GM18873 (cell line): Measurements from ENCODE around the gene XAB2.

ENCODE experiments used
- ATAC-seq: cut with Tn5 transposase; IDR thresholded peaks from one replicate; pipeline ENCODE4 v1.9.1; 2021; ENCODE audit warnings: mild to moderate bottlenecking, moderate library complexity, moderate number of reproducible peaks; ENCODE audit not compliant: unreplicated experiment, low FRiP score

Gene XAB2

DNA sequence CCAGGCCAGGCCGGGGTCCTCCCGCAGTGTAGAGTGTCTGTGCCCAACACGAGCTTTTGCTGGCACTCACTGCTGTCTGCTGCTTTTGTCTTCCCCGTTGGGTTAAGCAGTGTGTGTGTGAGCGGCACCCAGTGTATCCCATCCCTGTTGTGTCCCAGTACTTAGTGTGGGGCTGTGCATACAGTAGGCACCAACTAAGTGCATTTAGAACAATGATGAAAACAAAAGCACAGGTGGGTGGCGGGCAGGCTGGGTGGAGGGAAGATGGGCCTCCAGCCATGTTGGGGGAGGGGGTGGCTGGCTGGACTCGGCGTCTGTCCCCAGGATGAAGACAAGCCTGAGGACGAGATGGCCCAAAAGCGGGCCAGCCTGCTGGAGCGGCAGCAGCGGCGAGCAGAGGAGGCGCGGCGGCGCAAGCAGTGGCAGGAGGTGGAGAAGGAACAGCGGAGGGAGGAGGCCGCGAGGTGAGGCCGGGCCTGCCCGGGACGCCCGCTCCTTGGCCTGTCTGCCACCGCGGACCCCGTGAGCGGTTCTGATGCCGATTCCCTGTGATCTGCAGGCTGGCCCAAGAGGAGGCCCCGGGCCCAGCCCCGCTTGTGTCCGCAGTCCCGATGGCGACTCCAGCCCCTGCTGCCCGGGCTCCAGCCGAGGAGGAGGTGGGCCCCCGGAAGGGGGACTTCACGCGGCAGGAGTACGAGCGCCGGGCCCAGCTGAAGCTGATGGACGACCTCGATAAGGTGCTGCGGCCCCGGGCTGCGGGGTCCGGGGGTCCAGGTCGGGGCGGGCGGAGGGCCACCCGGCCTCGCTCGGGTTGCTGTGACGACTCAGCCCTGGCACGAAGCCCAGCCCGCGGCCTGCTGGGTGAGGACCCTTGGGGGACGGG is 14.2 kb downstream of the XAB2 start:
- ATAC-seq, result no peak

DNA sequence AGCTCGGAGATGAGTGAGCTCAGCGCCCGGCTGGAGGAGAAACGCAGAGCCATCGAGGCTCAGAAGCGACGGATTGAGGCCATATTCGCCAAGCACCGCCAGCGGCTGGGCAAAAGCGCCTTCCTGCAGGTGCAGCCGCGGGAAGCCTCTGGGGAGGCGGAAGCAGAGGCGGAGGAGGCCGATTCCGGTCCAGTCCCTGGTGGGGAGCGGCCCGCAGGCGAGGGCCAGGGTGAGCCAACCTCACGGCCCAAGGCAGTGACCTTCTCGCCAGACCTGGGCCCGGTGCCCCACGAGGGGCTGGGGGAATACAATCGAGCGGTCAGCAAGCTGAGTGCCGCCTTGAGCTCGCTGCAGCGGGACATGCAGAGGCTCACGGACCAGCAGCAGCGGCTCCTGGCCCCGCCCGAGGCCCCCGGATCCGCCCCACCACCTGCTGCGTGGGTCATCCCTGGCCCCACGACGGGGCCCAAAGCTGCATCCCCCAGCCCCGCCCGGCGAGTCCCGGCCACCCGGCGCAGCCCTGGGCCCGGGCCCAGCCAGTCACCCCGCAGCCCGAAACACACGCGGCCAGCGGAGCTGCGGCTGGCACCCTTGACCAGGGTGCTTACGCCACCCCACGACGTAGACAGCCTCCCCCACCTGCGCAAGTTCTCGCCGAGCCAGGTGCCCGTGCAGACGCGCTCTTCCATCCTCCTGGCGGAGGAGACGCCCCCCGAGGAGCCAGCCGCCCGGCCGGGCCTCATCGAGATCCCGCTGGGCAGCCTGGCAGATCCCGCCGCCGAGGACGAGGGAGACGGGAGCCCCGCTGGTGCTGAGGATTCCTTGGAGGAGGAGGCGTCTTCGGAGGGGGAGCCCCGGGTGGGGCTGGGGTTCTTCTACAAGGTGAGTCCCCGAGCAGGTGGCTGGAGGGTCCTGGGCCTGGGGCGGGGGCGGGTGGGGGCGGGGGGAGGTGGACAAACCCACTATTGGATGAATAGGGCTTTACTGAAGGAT is 16.8 kb downstream of the XAB2 start:
- no peak for ATAC-seq

DNA sequence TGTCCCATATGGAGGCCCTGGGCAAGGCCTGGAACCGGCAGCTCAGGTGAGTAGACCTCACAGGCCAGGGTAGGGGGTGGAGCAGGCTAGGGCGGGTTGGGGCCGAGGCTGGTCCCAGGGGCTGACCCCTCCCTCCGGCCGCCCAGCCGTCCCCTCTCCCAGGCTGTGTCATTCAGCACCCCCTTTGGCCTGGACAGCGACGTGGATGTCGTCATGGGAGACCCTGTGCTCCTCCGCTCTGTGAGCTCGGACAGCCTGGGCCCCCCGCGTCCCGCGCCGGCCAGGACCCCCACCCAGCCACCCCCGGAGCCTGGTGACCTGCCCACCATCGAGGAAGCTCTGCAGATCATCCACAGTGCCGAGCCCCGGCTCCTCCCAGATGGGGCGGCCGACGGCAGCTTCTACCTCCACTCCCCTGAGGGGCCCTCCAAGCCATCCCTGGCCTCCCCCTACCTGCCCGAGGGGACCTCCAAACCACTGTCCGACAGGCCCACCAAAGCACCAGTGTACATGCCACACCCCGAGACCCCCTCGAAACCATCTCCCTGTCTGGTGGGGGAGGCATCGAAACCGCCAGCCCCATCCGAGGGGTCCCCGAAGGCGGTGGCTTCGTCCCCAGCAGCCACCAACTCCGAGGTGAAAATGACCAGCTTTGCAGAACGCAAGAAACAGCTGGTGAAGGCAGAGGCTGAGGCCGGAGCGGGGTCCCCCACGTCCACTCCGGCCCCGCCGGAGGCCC is 17.6 kb downstream of the XAB2 start:
- no peak for ATAC-seq

DNA sequence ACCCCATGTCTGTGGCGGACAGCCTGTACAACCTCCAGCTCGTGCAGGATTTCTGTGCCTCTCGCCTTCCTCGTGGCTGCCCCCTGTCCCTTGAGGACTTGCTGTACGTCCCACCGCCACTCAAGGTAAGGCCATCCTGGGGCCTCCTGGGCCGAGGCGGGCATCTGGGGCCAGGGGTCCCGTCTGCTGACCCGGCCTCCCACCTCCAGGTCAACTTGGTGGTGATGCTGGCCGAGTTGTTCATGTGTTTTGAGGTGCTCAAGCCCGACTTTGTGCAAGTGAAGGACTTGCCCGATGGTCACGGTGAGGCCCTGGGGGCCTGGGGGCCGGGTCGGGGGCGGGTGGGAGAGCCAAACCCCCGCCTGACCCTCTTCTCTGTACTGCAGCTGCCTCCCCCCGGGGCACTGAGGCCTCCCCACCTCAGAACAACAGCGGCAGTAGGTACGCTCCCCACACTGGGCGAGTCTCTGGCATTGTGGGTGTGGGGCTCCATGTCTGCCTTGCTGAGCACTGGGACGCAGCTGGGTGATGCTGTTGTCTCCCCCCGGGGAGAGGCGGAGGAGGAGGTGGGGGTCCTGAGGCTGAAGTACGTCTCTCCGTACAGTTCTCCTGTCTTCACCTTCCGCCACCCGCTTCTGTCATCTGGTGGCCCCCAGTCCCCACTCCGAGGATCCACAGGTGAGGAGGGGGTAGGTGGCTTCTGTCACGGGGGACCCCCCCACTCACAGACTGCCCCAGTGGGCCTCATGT is 18.7 kb downstream of the XAB2 start:
- ATAC-seq, result no peak

DNA sequence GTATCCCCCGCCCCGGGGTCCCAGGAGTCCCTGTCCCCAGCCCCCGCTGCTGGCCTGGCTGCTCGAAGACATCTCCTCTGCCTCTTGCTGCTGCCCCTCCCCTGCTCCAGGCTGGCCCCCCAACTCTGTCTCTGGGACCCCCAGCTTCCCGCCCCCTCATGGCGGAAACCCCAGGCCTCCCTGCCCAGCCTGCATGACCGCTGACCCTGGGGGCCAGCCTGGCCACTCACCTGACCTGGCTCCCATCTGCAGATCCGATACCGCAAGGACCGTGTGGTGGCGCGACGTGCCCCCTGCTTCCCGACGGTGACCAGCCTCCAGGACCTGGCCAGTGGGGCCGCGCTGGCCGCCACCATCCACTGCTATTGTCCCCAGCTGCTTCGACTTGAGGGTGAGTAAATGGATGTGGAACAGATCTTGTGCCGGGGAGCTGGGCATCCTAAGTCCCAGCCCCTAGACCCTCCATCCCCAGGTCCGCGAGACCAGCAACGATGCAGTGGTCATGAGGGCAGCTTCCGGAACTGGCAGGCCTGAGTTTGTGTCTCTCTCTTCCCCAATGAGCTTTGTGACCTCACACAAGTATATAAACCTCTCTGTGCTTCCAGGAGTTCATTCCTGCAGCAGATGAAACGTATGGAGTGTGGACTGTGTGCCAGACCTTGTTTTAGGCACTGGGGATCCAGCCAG is 21.3 kb downstream of the XAB2 start:
- no peak for ATAC-seq

DNA sequence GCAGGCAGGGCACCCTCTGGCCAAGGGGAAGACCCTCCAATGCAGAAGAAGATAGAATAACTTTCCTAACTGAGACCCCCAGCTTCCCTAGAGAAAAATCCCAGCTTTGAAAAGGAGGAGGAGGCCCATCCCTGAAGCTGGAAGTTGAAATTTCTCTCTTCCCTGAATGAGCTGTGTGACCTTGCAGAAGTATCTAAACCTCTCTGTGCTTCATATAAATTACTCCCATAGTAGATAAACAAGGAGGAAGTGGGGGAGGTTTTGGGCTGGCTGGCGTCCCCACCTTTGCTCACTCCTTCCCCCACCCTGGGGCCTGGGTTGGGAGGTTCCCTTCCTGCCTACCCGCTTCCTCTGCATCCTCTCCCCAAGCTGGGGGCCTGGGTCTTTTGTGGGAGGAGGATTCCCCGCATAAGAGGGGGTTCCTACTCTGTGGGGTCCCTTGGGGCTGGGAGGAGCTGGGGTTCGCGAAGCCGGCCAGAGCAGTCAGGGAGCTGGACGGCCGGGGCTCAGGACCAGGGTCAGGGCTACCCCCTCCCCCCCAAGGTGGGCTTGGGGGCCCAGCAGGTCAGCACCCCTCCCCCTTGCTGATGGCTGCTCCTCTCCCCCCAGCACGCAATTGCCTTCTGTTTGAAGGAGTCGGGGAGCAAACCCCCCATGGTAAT is 22.0 kb downstream of the XAB2 start:
- no peak for ATAC-seq

DNA sequence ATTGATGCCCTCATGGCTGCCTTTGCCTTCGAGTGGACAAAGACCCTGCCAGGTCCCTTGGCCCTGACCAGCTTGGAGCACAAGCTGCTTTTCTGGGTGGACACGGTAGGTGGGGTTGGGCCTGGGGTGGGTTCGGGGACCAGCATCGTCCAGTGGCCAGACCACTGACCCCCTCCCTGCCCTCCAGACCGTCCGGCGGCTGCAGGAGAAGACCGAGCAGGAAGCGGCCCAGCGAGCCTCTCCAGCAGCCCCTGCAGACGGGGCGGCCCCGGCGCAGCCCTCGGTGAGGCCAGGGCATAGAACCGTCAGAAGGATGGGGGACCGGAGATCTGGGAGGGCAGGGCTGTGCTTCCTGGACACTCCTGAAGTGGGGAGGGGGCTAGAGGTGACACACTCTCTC is 23.1 kb downstream of the XAB2 start:
- ATAC-seq, result no peak

DNA sequence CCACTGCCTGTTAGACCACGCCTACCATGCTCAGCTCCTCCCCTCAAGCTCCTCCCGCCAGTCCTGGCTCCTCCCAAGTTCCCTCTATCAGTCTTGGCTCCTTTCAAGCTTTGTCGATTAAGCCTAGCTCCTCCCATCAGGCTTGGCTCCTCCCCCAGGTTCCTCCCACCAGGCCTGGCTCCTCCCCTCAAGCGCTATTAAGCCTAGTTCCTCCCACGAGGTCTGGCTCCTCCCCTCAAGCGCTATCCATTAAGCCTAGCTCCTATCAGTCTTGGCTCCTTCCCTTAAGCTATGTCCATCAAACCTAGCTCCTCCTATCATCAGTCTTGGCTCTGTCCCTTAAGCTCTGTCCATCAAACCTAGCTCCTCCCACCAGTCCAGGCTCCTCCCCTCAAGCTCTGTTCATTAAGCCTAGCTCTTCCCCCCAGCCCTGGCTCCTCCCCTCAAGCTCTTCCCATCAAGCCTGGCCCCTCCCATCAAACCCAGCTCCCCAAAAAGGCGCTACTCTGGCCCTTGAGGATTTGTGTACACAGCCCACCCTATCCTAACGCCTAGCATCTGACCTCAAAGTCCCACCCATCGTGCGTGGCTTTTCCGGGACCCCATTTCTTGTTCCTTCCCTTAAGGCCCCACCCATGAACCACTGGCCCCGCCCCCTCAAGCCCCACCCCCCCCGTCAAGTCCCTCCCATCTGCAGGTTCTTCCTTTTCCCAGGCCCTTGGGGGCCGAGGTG is 23.7 kb downstream of the XAB2 start:
- no peak for ATAC-seq

DNA sequence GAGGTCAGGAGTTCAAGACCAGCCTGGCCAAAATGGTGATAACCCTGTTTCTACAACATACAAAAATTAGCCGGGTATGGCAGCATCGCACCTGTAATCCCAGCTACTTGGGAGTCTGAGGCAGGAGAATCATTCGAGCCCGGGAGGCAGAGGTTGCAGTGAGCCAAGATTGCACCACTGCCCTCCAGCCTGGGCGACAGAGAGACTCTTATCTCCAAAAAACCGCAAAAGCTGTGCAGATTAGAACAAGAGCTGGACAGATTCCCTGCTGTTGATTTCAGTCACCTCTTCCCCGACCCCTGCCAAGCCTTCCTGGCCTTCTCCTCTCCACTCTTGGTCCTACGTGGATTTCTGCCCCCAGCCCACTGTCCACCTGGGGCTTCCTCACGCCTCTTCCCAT is 25.4 kb downstream of the XAB2 start:
- ATAC-seq, result no peak

DNA sequence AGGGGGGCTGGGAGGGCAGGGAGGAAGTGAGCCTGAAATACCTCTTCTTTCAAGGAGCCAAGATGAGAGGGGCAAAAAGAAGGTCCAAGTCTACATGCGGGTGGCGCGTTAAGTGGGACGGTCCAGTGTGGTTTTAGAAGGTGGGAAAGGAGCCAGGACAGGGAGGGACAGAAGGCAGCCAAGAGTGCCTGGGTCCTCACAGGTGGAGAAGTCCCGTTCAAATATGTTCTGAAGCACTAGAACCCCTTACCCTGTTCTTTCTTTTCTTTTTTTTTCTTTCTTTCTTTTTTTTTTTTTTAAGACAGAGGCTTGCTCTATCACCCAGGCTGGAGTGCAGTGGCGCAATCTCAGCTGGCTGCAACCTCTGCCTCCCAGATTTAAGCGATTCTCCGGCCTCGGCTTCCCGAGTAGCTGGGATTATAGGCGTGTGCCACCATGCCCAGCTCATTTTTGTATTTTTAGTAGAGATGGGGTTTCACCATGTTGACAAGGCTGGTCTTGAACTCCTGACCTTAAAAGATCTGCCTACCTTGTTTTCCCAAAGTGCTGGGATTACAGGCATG is 26.3 kb downstream of the XAB2 start:
- ATAC-seq, result no peak

DNA sequence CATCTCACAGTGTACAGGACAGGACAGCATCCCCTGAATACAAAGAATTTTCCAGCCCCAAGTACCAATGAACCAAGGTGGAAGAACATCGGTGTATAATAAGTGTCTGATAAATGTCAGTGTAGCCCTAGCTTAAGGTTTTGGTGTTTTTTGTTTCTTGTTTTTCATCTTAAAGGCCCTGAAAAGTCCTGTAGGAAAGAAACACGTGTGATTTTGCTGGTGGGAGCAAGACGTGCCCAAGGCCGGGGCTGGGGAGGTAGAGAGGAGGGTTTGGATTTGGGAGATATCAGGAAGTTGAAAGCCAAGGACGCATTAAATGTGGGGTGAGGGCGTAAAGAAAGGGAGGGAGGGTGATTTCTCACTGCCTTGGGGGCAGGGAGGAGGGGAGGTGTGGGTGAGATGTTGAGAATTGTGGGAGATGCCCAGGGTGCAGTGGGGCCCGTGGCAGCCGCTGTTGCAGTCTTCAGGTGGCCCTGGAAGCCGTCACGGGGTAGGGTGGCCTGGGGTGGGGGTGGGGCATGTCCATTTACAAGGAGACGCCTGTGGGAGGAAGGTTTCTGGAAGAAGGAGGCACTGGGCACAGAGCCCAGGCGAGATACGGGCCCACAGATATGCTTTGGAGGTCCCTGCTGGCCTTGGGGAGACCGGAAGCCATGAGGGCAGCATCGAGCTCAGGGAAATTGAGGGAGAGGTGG is 27.0 kb downstream of the XAB2 start:
- no peak for ATAC-seq

DNA sequence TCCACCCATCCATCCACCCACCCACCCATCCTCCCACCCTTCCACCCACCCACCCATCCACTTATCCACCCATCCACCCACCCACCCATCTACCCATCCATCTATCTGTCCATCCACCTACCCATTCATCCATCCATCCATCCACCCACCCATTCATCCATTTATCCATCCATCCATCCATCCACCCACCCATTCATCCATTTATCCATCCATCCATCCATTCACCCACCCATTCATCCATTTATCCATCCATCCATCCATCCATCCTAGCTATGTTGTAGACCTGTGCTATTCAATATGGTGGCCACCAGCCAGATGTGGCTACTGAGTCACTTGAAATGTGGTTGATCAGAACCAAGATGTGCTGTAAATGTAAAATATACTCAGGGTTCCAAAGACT is 28.6 kb downstream of the XAB2 start:
- no peak for ATAC-seq

DNA sequence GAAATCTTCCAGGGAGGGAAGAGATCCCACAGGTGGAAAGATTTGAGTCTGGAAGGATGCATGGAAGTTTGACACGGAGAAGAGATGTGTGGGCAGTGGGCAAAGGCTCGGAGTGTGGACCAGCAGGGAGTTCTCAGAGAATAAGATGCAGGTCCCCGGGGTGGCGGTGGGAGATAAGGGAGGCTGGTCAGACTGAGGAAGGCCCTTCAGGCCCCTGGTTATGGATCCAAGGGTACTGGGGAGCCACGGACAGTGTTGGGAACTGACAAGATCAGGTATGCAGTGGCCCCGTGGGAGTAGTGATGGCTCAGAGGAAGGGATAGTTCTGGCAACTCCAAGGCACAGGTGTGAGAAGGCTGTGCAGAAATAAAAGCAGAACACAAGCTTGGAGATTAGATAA is 31.2 kb downstream of the XAB2 start:
- no peak for ATAC-seq

DNA sequence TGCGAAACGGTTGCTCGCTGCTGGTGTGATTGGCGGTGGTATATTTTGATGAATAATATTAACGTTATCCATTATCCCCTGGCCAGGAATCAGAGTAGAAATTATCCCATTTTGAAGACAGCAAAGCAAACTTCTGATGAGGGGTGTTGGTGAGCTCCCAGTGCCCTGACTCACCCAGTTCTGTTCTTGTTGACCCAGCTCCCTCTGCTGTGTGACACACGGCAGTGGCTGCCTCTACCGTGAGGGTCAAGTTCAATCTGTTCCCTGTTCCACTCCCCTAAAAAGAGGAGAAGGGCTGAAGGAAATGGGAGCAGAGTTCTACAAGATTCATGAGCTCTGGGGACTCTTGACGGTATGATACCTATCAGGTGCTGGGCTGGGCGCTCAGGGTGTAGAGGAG is 31.7 kb downstream of the XAB2 start:
- ATAC-seq, result no peak

DNA sequence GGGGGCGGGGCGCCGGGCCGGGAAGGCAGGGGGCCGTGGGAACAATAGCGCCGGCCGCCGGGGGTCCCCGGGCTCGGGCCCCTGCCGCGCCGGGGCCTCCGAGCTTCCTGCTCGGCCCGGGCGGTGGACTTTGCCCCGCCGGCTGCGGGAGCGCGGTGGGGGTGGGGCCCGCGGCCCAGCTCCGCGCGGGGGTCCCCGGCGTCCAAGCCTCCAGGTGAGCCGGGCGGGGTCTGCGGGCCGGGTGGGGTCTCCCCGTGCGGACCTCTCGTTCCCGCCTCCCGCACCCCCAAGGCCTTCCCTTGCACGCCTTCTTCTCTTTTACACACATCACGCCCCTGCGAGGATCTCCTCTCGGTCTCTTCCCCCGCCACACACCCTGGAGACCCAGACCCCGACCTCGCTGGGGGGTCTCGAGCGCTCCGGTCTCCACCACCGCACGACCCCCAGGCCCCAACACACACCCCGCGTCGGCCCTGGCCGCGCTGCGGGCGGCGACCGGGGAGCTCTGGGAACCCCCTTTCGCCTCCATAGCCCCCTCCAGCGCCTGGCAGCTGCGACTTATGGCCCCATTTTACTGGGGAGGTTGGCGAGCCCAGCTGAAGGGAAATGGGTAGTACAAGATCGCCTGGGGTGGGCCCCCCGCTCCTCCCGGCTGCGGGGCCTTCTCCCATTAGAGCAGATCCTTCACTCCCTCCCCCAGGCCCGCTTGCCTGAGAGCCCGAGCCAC is 33.0 kb downstream of the XAB2 start:
- ATAC-seq, result no peak

DNA sequence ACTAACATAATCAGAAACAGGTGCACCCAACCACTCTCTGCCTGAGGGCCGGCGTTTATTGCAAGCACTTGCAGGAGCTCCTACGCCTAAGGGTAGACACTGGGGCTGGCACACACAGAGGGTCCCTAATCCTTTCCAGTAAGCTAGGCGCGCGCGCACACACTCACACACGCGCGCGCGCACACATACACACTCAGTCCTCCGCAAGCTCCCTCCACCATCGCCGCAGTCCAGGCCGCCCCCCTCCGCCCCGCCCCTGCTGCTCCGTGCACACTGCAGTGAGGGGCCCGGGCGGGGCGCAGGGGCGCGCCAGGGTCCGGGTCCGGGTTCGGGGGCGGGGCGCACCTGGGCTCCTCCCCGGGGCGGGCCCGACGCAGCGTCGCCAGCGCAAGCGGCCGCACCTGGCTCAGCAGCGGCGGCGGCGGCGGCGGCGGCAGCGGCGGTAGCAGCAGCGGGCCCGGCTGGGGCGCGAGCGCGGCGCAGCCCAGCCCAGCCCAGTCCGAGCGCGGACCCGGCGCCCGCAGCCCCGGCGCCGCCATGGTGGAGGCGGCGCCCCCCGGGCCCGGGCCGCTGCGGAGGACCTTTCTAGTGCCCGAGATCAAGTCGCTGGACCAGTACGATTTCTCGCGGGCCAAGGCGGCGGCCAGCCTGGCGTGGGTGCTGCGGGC is 33.7 kb downstream of the XAB2 start, which contains the start of gene CAMSAP3:
TSS of gene CAMSAP3 (plus strand) at position 398 of the 668 bp plus-strand sequence. CDS start at position 538, 140 bp downstream.
- no peak for ATAC-seq
